Hepatocyte (in vitro differentiated cells): ENCODE measurements around the gene TEKT3.

ENCODE experiments used
- EZH2 ChIP-seq: fragments of 200-600 bp; sonication (generic); IDR thresholded peaks from 2 replicates; pipeline ENCODE4 v1.6.1; 2016; ENCODE audit warnings: antibody characterized with exemption, mild to moderate bottlenecking, borderline replicate concordance
- TF ChIP-seq, protein P1 (sequence below): fragments of 200-600 bp; sonication (generic); IDR thresholded peaks from 2 replicates; pipeline ENCODE4 v1.5.1; 2016; ENCODE audit warnings: antibody characterized with exemption, mild to moderate bottlenecking; ENCODE audit not compliant: poor library complexity

DNA sequence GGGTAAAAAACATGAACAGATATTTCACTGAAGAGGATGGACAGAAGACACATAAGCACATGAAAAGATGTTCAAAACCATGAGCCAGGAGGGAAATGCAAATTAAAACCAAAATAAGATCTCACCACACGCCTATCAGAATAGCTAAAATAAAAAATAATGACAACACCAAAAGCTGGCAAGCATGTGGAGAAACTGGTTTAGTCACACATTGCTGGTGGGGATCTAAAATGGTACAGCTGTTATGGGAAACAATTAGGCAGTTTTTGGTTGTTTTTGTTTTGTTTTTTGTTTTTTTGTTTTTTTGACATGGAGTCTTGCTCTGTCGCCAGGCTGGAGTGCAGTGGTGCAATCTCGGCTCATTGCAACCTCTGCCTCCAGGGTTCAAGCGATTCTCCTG, 44.7 kb upstream of the TEKT3 start:
- TF ChIP-seq, protein P1, sequence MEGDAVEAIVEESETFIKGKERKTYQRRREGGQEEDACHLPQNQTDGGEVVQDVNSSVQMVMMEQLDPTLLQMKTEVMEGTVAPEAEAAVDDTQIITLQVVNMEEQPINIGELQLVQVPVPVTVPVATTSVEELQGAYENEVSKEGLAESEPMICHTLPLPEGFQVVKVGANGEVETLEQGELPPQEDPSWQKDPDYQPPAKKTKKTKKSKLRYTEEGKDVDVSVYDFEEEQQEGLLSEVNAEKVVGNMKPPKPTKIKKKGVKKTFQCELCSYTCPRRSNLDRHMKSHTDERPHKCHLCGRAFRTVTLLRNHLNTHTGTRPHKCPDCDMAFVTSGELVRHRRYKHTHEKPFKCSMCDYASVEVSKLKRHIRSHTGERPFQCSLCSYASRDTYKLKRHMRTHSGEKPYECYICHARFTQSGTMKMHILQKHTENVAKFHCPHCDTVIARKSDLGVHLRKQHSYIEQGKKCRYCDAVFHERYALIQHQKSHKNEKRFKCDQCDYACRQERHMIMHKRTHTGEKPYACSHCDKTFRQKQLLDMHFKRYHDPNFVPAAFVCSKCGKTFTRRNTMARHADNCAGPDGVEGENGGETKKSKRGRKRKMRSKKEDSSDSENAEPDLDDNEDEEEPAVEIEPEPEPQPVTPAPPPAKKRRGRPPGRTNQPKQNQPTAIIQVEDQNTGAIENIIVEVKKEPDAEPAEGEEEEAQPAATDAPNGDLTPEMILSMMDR = no peak
- no peak for TF ChIP-seq EZH2
